ENCODE results near the gene FAM110D. TPM values are rescaled to one million over a fixed set of nuclear protein-coding genes. Genes with fewer than 3 reads are reported as not detected.

FAM110D gene
- total RNA-seq (2022; extraction: Qiagen RNA extraction), result 0.03 to 0.07 TPM (median 0.03 TPM) in 3 of 5 replicates, not detected in the others

DNA sequence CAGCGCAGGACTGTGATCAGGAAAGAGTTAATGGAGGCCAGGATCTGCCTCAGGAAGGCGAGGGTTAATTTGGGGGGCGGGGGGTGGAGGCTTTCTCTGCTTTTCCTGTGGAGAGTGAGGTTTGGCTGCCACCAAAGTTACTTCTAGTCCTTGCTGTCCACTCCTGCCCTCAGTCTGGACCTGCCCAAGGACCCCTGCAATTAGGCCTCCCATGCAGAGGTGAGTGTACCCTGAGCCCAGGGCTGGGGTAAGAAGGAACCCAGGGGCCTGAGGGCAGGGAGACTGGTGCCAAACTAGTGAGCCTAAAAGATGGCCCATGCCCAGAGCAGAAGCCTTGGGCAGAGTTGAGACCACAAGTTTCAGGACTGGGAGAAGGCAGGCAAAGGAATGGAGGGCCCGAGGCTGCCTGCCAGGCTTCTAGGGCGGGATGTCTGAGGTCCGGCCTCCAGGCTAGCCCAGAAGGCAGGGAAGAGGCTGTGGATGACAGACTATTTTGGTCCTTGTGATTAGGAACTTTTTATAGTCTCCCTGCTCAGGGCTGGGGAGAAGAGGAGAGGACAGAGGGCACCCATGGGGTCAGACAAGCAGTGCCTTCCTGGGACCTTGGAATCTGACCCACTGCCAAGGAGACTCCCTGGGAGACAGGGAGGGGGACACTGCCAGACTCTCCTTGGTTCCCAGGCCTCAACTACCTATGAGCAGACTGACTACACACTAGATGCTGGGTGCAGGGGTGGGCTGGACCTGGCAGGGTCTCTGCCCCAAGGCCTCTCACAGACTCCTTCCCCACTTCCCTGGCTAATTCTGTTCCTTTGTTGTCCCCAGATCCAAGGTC lies at the start of gene FAM110D:
Gene FAM110D (plus strand): TSS at position 172 of the 835 bp plus-strand sequence. CDS start 2,213 bp downstream, outside the sequence.

GRCh38 chr1:26111530-26112406 lies 47.1 kb upstream of the FAM110D start, which contains the start of gene PDIK1L:
PDIK1L (plus strand) TSS chr1:26111824; CDS start chr1:26114309, 2,485 bp downstream.

GRCh38 chr1:26168410-26169197 lies 9.7 kb downstream of the FAM110D start, which contains the start of gene C1orf232:
C1orf232 (minus strand) TSS chr1:26168963; CDS start chr1:26168499, 464 bp downstream.

DNA sequence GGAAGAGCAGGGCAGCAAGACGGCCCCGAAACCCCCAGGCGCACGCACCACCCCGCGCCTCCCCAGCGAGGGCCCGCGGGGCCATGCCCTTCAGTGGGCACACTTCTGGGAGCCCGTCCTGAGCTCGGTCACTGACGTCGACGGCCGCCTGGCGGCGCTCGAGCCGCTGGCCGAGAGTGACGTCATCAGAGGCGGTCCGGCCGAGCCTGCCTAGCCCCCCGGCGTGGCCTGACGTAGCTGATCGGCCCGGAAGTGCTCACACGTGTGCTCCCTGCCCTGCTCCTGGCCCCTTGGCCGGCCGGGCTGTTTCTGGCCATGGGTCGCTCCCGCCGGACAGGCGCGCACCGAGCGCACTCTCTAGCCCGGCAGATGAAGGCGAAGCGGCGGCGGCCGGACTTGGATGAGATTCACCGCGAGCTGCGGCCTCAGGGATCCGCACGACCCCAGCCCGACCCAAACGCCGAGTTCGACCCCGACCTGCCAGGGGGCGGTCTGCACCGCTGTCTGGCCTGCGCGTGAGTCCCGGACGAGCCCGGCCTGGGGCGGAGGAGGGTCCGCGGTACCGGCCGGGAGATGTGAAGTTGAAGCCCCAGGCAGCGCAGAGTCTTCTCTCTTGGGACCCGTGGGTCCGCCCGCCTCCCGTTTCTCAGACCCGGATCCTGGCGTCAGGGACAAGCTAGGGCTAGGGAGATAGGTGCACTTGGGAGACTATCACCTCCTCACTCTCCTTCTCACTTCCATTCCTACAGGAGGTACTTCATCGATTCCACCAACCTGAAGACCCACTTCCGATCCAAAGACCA lies 11.0 kb downstream of the FAM110D start, which contains the start of gene ZNF593:
Gene ZNF593 (plus strand): TSS at position 240 of the 803 bp plus-strand sequence. CDS start 76 bp downstream, at position 316.

GRCh38 chr1:26171084-26172072 lies 12.5 kb downstream of the FAM110D start, which contains the start of gene ZNF593OS:
ZNF593OS (minus strand) TSS chr1:26171832; CDS start chr1:26171661, 171 bp downstream.

GRCh38 chr1:26177182-26177684 lies 18.4 kb downstream of the FAM110D start, which contains the start of gene CNKSR1:
CNKSR1 (plus strand) TSS chr1:26177491; CDS start chr1:26177548, 57 bp downstream.

DNA sequence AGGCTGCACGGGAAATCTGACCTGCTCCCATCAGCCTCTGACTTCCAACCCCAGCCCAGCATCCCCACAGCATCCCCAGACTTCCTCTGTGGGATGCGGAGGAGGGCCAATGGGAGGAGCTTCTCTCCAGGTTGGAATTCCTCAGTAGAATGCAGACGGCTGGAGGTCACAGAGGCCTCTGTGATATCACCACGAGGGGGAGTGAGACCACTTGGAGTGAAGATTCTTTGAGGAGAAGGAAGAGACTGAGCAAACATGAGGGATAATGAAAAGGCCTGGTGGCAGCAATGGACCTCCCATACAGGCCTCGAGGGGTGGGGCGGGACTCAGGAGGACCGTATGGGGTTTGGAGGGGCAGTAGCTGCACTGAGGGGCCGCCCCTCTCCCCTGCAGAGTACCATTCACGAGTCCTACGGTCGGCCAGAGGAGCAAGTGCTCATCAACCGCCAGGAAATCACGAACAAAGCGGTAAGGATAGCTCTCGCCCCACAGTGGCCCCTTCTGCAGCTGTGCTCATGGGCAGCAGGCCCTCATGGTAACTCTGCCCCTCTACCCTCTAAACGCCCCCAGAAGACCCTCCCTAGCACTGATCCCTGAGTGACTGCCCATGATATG lies 31.6 kb downstream of the FAM110D start, which contains the start of gene CATSPER4:
Gene CATSPER4 (plus strand): TSS at position 230 of the 615 bp plus-strand sequence. CDS start 26 bp downstream, at position 256.

Other genes starting within 250 kb of the FAM110D start
- 7.2 to 8.3 TPM (median 8.0 TPM) in 5 replicates for gene PAFAH2, start 161.0 kb upstream of the FAM110D start, total RNA-seq (2022; extraction: Qiagen RNA extraction)
- gene EXTL1, start 137.3 kb upstream of the FAM110D start, total RNA-seq (2022; extraction: Qiagen RNA extraction), result 0.01 to 0.02 TPM in 2 of 5 replicates, not detected in the others
- gene SLC30A2, start 113.0 kb upstream of the FAM110D start, total RNA-seq (2022; extraction: Qiagen RNA extraction), result 0.26 to 0.70 TPM (median 0.38 TPM) in 5 replicates
- 1.8 to 2.9 TPM (median 2.3 TPM) in 5 replicates for gene TRIM63, start 91.4 kb upstream of the FAM110D start, total RNA-seq (2022; extraction: Qiagen RNA extraction)
- gene PDIK1L, start 47.3 kb upstream of the FAM110D start, total RNA-seq (2022; extraction: Qiagen RNA extraction), result 1.7 to 2.4 TPM (median 1.9 TPM) in 5 replicates
- gene C1orf232, start 9.9 kb downstream of the FAM110D start, total RNA-seq (2022; extraction: Qiagen RNA extraction), result not detected in 5 replicates
- gene ZNF593, start 10.8 kb downstream of the FAM110D start, total RNA-seq (2022; extraction: Qiagen RNA extraction), result 51.7 to 70.4 TPM (median 65.4 TPM) in 5 replicates
- gene ZNF593OS, start 12.8 kb downstream of the FAM110D start, total RNA-seq (2022; extraction: Qiagen RNA extraction), result 0.18 to 0.28 TPM in 2 of 5 replicates, not detected in the others
- 0.04 to 0.39 TPM (median 0.31 TPM) in 5 replicates for gene CNKSR1, start 18.4 kb downstream of the FAM110D start, total RNA-seq (2022; extraction: Qiagen RNA extraction)
- not detected in 5 replicates for gene CATSPER4, start 31.5 kb downstream of the FAM110D start, total RNA-seq (2022; extraction: Qiagen RNA extraction)
- 10.9 to 13.1 TPM (median 12.7 TPM) in 5 replicates for gene CEP85, start 75.1 kb downstream of the FAM110D start, total RNA-seq (2022; extraction: Qiagen RNA extraction)
- gene SH3BGRL3, start 121.0 kb downstream of the FAM110D start, total RNA-seq (2022; extraction: Qiagen RNA extraction), result 108 to 151 TPM (median 140 TPM) in 5 replicates
- 11.1 to 16.2 TPM (median 14.7 TPM) in 5 replicates for gene UBXN11, start 147.6 kb downstream of the FAM110D start, total RNA-seq (2022; extraction: Qiagen RNA extraction)
- gene CD52, start 158.9 kb downstream of the FAM110D start, total RNA-seq (2022; extraction: Qiagen RNA extraction), result not detected in 5 replicates
- 1.4 to 2.7 TPM (median 1.6 TPM) in 5 replicates for gene CRYBG2, start 195.1 kb downstream of the FAM110D start, total RNA-seq (2022; extraction: Qiagen RNA extraction)
- not detected in 5 replicates for gene ZNF683, start 213.7 kb downstream of the FAM110D start, total RNA-seq (2022; extraction: Qiagen RNA extraction)